ENCODE measurements around the gene BTLA. TPM values are rescaled to one million over a fixed set of nuclear protein-coding genes. Genes with fewer than 3 reads are reported as not detected.

BTLA gene
- total and polyA plus RNA-seq, 10 of the 15 experiments (the other 5 are each of a cell fraction or from before 2014, with no cell fraction given), result 55.4 to 134 (median 84.2) TPM

GRCh38 chr3:112539825-112540650, 40.8 kb upstream of the BTLA start:
- POLR2A ChIA-PET, result interaction anchor here (0.6 kb wide), 2 partner anchors 194 to 219 kb away, joined by 3 to 4 read pairs; no protein-coding TSS in a partner anchor
- H3K9me3 ChIP-seq (replicated peaks; ENCODE audit: control insufficient read depth, insufficient read depth, low read length), result no peaks in the 10 kb centered on the region
- H2AFZ ChIP-seq (ENCODE audit: control insufficient read depth, low read depth, low read length), result no peak overlapping the region
- RAD21 ChIA-PET (ENCODE audit: unreplicated experiment), result interaction anchor here (1.5 kb wide), 1 partner anchor 15 kb away, joined by 6 read pairs; no protein-coding TSS in a partner anchor
- SMC1A ChIA-PET (ENCODE audit: uncharacterized antibody, unreplicated experiment), result interaction anchor here (0.7 kb wide), 3 partner anchors 18 to 246 kb away, joined by 3 to 5 read pairs (median 4); partner anchors contain the start of gene SLC9C1
- CTCF ChIA-PET, result interaction anchor here (0.7 to 2.1 kb wide), 4 partner anchors 9 to 519 kb away, joined by 3 to 9 read pairs (median 3); no protein-coding TSS in a partner anchor
- H3K79me2 ChIP-seq (ENCODE audit: control insufficient read depth, insufficient read depth, low read length), result no peaks in the 10 kb centered on the region; the same call in none of the 2 replicates
- H3K36me3 ChIP-seq (ENCODE audit: control insufficient read depth in 2 of 2, insufficient read depth in 2 of 2, low read length in 1 of 2), result peaks cover 0 to 27% of the 10 kb centered on the region in 2 experiments; a peak in 2 of 4 replicates
- intact Hi-C loops (cut with micrococcal nuclease; ENCODE audit: unreplicated experiment), result no loop called here
- no peaks in the 10 kb centered on the region for H3K27me3 ChIP-seq (replicated peaks in 1 of 2; ENCODE audit: control insufficient read depth in 2 of 2, insufficient read depth in 2 of 2, low read length in 1 of 2)
- H3K27ac ChIP-seq (ENCODE audit: control insufficient read depth, insufficient read depth), result peak overlapping the region; percentile 57
- H3K4me3 ChIP-seq, result no peak overlapping the region
- ATAC-seq (peak; percentile 97), DNase-seq (ENCODE audit: low read depth, low spot score) (peak; percentile 38), FAIRE-seq (peak; percentile 88)
- no TSS peak for BruUV-seq (replicated peaks)
- H3K4me2 ChIP-seq (ENCODE audit: control insufficient read depth, insufficient read depth), result peak overlapping the region; percentile 44; the same call in 1 of the 2 replicates
- H3K9ac ChIP-seq (ENCODE audit: control insufficient read depth, insufficient read depth, low read length), result no peak overlapping the region
- no peaks in the 10 kb centered on the region for H4K20me1 ChIP-seq (ENCODE audit: control insufficient read depth, insufficient read depth)
- in situ Hi-C loops (cut with MboI), result no loop called here
- peaks cover 13% of the 10 kb centered on the region for H3K4me1 ChIP-seq (ENCODE audit: control insufficient read depth, insufficient read depth, low read length)
- 0% methylated on average over 1 of the region's 1 CpG for WGBS (ENCODE audit: insufficient coverage, insufficient replicate concordance, low lambda C conversion rate, missing lambda C conversion rate)
- TF ChIP-seq BCL3 (IDR thresholded peaks at IDR 0.05; ENCODE audit: borderline replicate concordance, insufficient read depth, low read depth, low read length, poor library complexity, severe bottlenecking) (no peak), ZNF207 (IDR thresholded peaks at IDR 0.05; ENCODE audit: borderline replicate concordance) (no peak), PML (IDR thresholded peaks at IDR 0.05; ENCODE audit: low read length) (0 out of 2 replicates have a peak, but pooled peaks have one; percentile 40), PAX8 (IDR thresholded peaks at IDR 0.05) (no peak), RUNX3 (IDR thresholded peaks at IDR 0.05; ENCODE audit: low read length) (peak; percentile 51; the same call in 1 of the 2 replicates), SPI1 (IDR thresholded peaks at IDR 0.05; ENCODE audit: borderline replicate concordance, insufficient read depth, low read depth, low read length) (peak; percentile 76), CBFB (IDR thresholded peaks at IDR 0.05; ENCODE audit: low read depth) (no peak), ZBTB4 (CRISPR knock-in tag; IDR thresholded peaks at IDR 0.05) (no peak), NFYB (IDR thresholded peaks at IDR 0.05; ENCODE audit: insufficient read depth, low read depth, low read length) (no peak), BACH1 (IDR thresholded peaks at IDR 0.05; ENCODE audit: borderline replicate concordance) (no peak), ETV6 (conservative IDR thresholded peaks at IDR 0.05 in 1 of 2, IDR thresholded peaks at IDR 0.05 in 1 of 2; ENCODE audit: borderline replicate concordance in 1 of 2, low read depth in 1 of 2) (peak in 1 of 2 experiments; percentile 80; a peak in 1 of 4 replicates)
- TF ChIP-seq, protein P1, sequence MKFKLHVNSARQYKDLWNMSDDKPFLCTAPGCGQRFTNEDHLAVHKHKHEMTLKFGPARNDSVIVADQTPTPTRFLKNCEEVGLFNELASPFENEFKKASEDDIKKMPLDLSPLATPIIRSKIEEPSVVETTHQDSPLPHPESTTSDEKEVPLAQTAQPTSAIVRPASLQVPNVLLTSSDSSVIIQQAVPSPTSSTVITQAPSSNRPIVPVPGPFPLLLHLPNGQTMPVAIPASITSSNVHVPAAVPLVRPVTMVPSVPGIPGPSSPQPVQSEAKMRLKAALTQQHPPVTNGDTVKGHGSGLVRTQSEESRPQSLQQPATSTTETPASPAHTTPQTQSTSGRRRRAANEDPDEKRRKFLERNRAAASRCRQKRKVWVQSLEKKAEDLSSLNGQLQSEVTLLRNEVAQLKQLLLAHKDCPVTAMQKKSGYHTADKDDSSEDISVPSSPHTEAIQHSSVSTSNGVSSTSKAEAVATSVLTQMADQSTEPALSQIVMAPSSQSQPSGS (IDR thresholded peaks at IDR 0.05; ENCODE audit: low read length), result peak; percentile 81; the same call in 1 of the 2 replicates
- TF ChIP-seq, protein P2, sequence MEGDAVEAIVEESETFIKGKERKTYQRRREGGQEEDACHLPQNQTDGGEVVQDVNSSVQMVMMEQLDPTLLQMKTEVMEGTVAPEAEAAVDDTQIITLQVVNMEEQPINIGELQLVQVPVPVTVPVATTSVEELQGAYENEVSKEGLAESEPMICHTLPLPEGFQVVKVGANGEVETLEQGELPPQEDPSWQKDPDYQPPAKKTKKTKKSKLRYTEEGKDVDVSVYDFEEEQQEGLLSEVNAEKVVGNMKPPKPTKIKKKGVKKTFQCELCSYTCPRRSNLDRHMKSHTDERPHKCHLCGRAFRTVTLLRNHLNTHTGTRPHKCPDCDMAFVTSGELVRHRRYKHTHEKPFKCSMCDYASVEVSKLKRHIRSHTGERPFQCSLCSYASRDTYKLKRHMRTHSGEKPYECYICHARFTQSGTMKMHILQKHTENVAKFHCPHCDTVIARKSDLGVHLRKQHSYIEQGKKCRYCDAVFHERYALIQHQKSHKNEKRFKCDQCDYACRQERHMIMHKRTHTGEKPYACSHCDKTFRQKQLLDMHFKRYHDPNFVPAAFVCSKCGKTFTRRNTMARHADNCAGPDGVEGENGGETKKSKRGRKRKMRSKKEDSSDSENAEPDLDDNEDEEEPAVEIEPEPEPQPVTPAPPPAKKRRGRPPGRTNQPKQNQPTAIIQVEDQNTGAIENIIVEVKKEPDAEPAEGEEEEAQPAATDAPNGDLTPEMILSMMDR (IDR thresholded peaks at IDR 0.05 in 2 of 3, conservative IDR thresholded peaks at IDR 0.05 in 1 of 3; ENCODE audit: control insufficient read depth in 2 of 3, extremely low read depth in 1 of 3, insufficient read depth in 1 of 3, low read depth in 3 of 3, low read length in 3 of 3), result no peak
